ENCODE data around the gene POTEF. TPM values are rescaled to one million over a fixed set of nuclear protein-coding genes. Genes with fewer than 3 reads are reported as not detected.
"Not testable (repeated sequence)": the region's sequence is repeated elsewhere in the genome, so short reads cannot be mapped to it uniquely, and the experiment has no call there.

POTEF gene
- total RNA-seq, 6 experiments from 2014 or later: not detected

- Histone ChIP-seq H3K9me3 (no peaks in the 10 kb centered on the region), H3K36me3 (peaks cover 0 to 4% (median 0%) of the 10 kb centered on the region in 4 donors), H3K27ac (no peak overlapping the region), H3K27me3 (no peaks in the 10 kb centered on the region), H3K4me1 (no peaks in the 10 kb centered on the region), H3K4me3 (no peak overlapping the region)
- DNase-seq (no peak), ATAC-seq (no peak)
- TF ChIP-seq POLR2A (IDR thresholded peaks at IDR 0.05): no peak
- no peak for TF ChIP-seq CTCF (IDR thresholded peaks at IDR 0.05)
- WGBS (ENCODE audit: insufficient coverage, low coverage, low lambda C conversion rate, missing lambda C conversion rate): 88% methylated on average over 3 of the region's 9 CpGs
- intact Hi-C loops (cut with DNase I): no loop called here
Observed at GRCh38 chr2:130156624-130157004, 27.6 kb upstream of the POTEF start.

- H3K4me1 ChIP-seq; H3K27ac ChIP-seq; H3K4me3 ChIP-seq; intact Hi-C loops (cut with DNase I); H3K27me3 ChIP-seq; H3K36me3 ChIP-seq; H3K9me3 ChIP-seq: not testable (repeated sequence)
- TF ChIP-seq CTCF (IDR thresholded peaks at IDR 0.05): peak; percentile 43 to 60 (median 46)
- no CpG with 5 or more reads among the region's 16 CpGs for WGBS (ENCODE audit: insufficient coverage, low coverage, low lambda C conversion rate, missing lambda C conversion rate)
- ATAC-seq (peak; percentile 71 to 95 (median 87)), DNase-seq (peak; percentile 59 to 79 (median 73))
Observed at GRCh38 chr2:130155956-130156623, 27.1 kb upstream of the POTEF start.

- TF ChIP-seq POLR2A (IDR thresholded peaks at IDR 0.05) (no peak), CTCF (IDR thresholded peaks at IDR 0.05) (no peak)
- no peak overlapping the region for H3K4me3 ChIP-seq
- ATAC-seq (no peak), DNase-seq (no peak)
- no peaks in the 10 kb centered on the region for H3K9me3 ChIP-seq
- 100% methylated on average over 2 of the region's 29 CpGs for WGBS (ENCODE audit: insufficient coverage, low coverage, low lambda C conversion rate, missing lambda C conversion rate)
- H3K27ac ChIP-seq: no peak overlapping the region
- H3K27me3 ChIP-seq: no peaks in the 10 kb centered on the region
- peaks cover 0 to 4% (median 0%) of the 10 kb centered on the region in 4 donors for H3K36me3 ChIP-seq
- no peaks in the 10 kb centered on the region for H3K4me1 ChIP-seq
- intact Hi-C loops (cut with DNase I): no loop called here
Observed at GRCh38 chr2:130154773-130155765, 26.0 kb upstream of the POTEF start.

- H3K4me1 ChIP-seq; H3K36me3 ChIP-seq; H3K27me3 ChIP-seq; ATAC-seq; DNase-seq; H3K27ac ChIP-seq; H3K4me3 ChIP-seq; intact Hi-C loops (cut with DNase I); H3K9me3 ChIP-seq: not testable (repeated sequence)
- WGBS (ENCODE audit: insufficient coverage, low coverage, low lambda C conversion rate, missing lambda C conversion rate): no CpG with 5 or more reads among the region's 8 CpGs
Observed at GRCh38 chr2:130154423-130154770, 25.4 kb upstream of the POTEF start.

DNA sequence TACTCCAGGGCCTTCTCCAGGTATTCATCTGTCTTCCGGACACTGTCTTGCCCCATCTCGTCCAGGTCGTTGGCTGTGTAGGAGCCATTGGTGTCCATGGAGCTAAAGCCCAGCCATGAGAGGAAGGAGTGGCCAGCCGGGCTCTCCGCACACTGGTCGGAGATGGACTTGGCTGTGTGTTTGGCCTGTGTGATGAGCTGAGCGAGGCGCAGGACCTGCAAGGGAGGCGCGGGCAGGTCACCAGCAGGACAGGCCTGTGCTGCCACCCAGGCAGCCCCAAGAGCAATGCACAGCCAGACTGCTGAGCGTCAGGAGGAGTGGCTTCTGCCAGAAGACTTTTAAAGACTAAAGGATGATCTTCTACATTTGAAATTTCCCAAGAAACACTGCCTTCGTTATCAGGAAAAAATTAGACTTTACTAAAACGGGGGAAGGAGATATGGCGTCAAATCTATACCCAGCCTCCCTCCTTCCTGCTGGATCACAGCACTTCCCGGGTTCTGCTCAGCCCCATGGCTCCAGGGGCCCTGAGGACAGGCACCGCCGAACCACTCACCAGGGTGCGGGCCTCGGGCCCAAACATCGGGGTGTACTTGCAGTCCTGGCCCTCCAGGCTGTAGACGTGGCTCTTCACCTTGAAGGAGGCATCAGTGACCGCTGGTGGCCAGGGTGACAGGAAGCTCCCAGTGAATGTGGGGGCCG, 24.9 kb upstream of the POTEF start:
- H3K27ac ChIP-seq; intact Hi-C loops (cut with DNase I); H3K27me3 ChIP-seq; ATAC-seq; H3K36me3 ChIP-seq; DNase-seq; H3K4me3 ChIP-seq; H3K9me3 ChIP-seq; H3K4me1 ChIP-seq: not testable (repeated sequence)
- WGBS (ENCODE audit: insufficient coverage, low coverage, low lambda C conversion rate, missing lambda C conversion rate): 93% methylated on average over 3 of the region's 23 CpGs
